ENCODE data around the gene NUP153.
A peak's percentile ranks its signal among the peaks of the same experiment; 100 is the strongest.

The NUP153 gene

GRCh38 chr6:17656644-17657043 is 50.1 kb downstream of the NUP153 start:
- no peak for DNase-seq

- DNase-seq = peak; percentile 43
Measured at GRCh38 chr6:17656092-17656491, 50.6 kb downstream of the NUP153 start.

- no peak for DNase-seq
Measured at GRCh38 chr6:17653198-17653882, 53.4 kb downstream of the NUP153 start.

- no peak for DNase-seq
Measured at GRCh38 chr6:17650656-17651309, 55.9 kb downstream of the NUP153 start.

- DNase-seq = no peak
Measured at GRCh38 chr6:17648745-17649144, 58.0 kb downstream of the NUP153 start.

GRCh38 chr6:17640477-17640917 is 66.2 kb downstream of the NUP153 start:
- no peak for DNase-seq

- no peak for DNase-seq
Measured at GRCh38 chr6:17638212-17638715, 68.5 kb downstream of the NUP153 start.

- no peak for DNase-seq
Measured at GRCh38 chr6:17635568-17635967, 71.2 kb downstream of the NUP153 start.

- DNase-seq = no peak
Measured at GRCh38 chr6:17633465-17634188, 73.1 kb downstream of the NUP153 start.

GRCh38 chr6:17632934-17633333 is 73.8 kb downstream of the NUP153 start:
- DNase-seq = no peak

GRCh38 chr6:17630511-17631073 is 76.1 kb downstream of the NUP153 start:
- no peak for DNase-seq

- no peak for DNase-seq
Measured at GRCh38 chr6:17629824-17630510, 76.8 kb downstream of the NUP153 start.

- no peak for DNase-seq
Measured at GRCh38 chr6:17628873-17629272, 77.9 kb downstream of the NUP153 start.

- no peak for DNase-seq
Measured at GRCh38 chr6:17624396-17624795, 82.3 kb downstream of the NUP153 start.

GRCh38 chr6:17622144-17622543 is 84.6 kb downstream of the NUP153 start:
- DNase-seq = no peak

GRCh38 chr6:17621003-17621402 is 85.7 kb downstream of the NUP153 start:
- no peak for DNase-seq

GRCh38 chr6:17615794-17616193 is 90.9 kb downstream of the NUP153 start:
- DNase-seq = no peak

- no peak for DNase-seq
Measured at GRCh38 chr6:17612048-17612447, 94.7 kb downstream of the NUP153 start.

GRCh38 chr6:17610835-17611234 is 95.9 kb downstream of the NUP153 start:
- no peak for DNase-seq

GRCh38 chr6:17606606-17607005 is 100.1 kb downstream of the NUP153 start:
- no peak for DNase-seq

GRCh38 chr6:17602888-17603287 is 103.8 kb downstream of the NUP153 start:
- no peak for DNase-seq

- DNase-seq = no peak
Measured at GRCh38 chr6:17601386-17601703, 105.4 kb downstream of the NUP153 start.

Measured in NCI-H2029 treated with DMSO at 0.1 percent for 48 hours (cell line).